PC-9 (cell line): ENCODE data around the gene ARHGAP33. TPM values are rescaled to one million over a fixed set of nuclear protein-coding genes. Genes with fewer than 3 reads are reported as not detected.

Source experiments
- BruUV-seq: library from RNA; stranded (reverse); fragments of 400-500 nt; replicated peaks from 2 replicates; lab custom pipeline; 2021; lab: Mats Ljungman, UMichigan
- CTCF ChIA-PET: fragments of 300-600 bp; sonication (Branson Sonifier 250); formaldehyde crosslinking; loops from one replicate; lab custom pipeline; 2022; ENCODE audit warnings: antibody characterized with exemption; lab: Charles Lee
- POLR2A ChIA-PET: fragments of 300-600 bp; sonication (Branson Sonifier 250); formaldehyde crosslinking; loops from one replicate; lab custom pipeline; 2022; ENCODE audit warnings: antibody characterized with exemption; ENCODE audit not compliant: unreplicated experiment; lab: Charles Lee
- DNase-seq, 2 experiments: peaks; one replicate each; pipeline versions ENCODE4 v3.0.0 to v3.0.0-alpha.2; 2015 to 2022; ENCODE audit warnings: mixed read lengths in 1 of 2
- H2AFZ ChIP-seq: fragments of 200-600 bp; sonication (generic); 2 replicates; pipeline ENCODE4 v1.8.1; 2017; ENCODE audit warnings: antibody characterized with exemption
- H3F3A ChIP-seq: fragments of 200-600 bp; sonication (generic); 2 replicates; pipeline ENCODE4 v1.8.1; 2017; ENCODE audit warnings: antibody characterized with exemption, mild to moderate bottlenecking, low read depth; ENCODE audit not compliant: insufficient read depth
- H3K27ac ChIP-seq: fragments of 200-600 bp; sonication (generic); 2 replicates; pipeline ENCODE4 v1.6.1; 2016; ENCODE audit warnings: mixed run types
- H3K27me3 ChIP-seq: fragments of 200-600 bp; sonication (generic); 2 replicates; pipeline ENCODE4 v1.6.1; 2016; ENCODE audit warnings: low read depth, mixed run types; ENCODE audit not compliant: insufficient read depth
- H3K36me3 ChIP-seq: fragments of 200-600 bp; sonication (generic); 2 replicates; pipeline ENCODE4 v1.6.1; 2016; ENCODE audit warnings: low read depth, mixed run types
- H3K4me1 ChIP-seq: fragments of 200-600 bp; sonication (generic); replicated peaks from 2 replicates; pipeline ENCODE4 v1.6.1; 2016; ENCODE audit warnings: mixed run types; ENCODE audit not compliant: insufficient read depth
- H3K4me2 ChIP-seq: fragments of 200-600 bp; sonication (generic); 2 replicates; pipeline ENCODE4 v1.6.1; 2017; ENCODE audit warnings: mixed run types
- H3K4me3 ChIP-seq: fragments of 200-600 bp; sonication (generic); 2 replicates; pipeline ENCODE4 v1.6.1; 2016; ENCODE audit warnings: mixed run types
- H3K79me2 ChIP-seq: fragments of 200-600 bp; sonication (generic); 2 replicates; pipeline ENCODE4 v1.6.1; 2017; ENCODE audit warnings: low read depth, mixed run types
- H3K9me2 ChIP-seq: fragments of 200-600 bp; sonication (generic); 2 replicates; pipeline ENCODE4 v1.8.1; 2017; ENCODE audit warnings: mild to moderate bottlenecking; ENCODE audit not compliant: insufficient read depth
- H3K9me3 ChIP-seq: fragments of 200-600 bp; sonication (generic); 2 replicates; pipeline ENCODE4 v1.8.1; 2016; ENCODE audit warnings: low read depth; ENCODE audit not compliant: insufficient read depth
- H4K20me1 ChIP-seq: fragments of 200-600 bp; sonication (generic); 2 replicates; pipeline ENCODE4 v1.8.1; 2017; ENCODE audit not compliant: insufficient read depth
- EZH2 ChIP-seq: fragments of 200-600 bp; sonication (generic); IDR thresholded peaks from 2 replicates; pipeline ENCODE4 v1.8.0; 2017; ENCODE audit warnings: antibody characterized with exemption, low read depth
- intact Hi-C: fragments of 100-400 bp; cut with micrococcal nuclease; formaldehyde crosslinking; loops from one replicate; pipeline ENCODE4 v1.10.0; 2022; ENCODE audit not compliant: unreplicated experiment
- total RNA-seq: library from RNA; stranded (reverse); gene quantifications from 2 replicates; pipeline ENCODE4 v1.2.3, GENCODE V29; 2021
- TF ChIP-seq, protein P1 (sequence below): fragments of 200-600 bp; sonication (generic); conservative IDR thresholded peaks from 2 replicates; pipeline ENCODE4 v1.6.1; 2017; ENCODE audit warnings: mixed run types, antibody characterized with exemption, mild to moderate bottlenecking, moderate library complexity

The ARHGAP33 gene
- total RNA-seq, 1 experiment from 2014 or later: 21.3 TPM

GRCh38 chr19:35764432-35765315, 10.7 kb upstream of the ARHGAP33 start:
- Histone ChIP-seq H3K4me3 (no peak overlapping the region), H3K27me3 (no peaks in the 10 kb centered on the region), H3K4me1 (no peaks in the 10 kb centered on the region), H3K36me3 (no peaks in the 10 kb centered on the region; the same call in 1 of the 2 replicates), H2AFZ (no peak overlapping the region), H3K9me2 (no peaks in the 10 kb centered on the region), H3K9me3 (no peaks in the 10 kb centered on the region), H3K79me2 (peaks cover 7% of the 10 kb centered on the region), H3K27ac (no peak overlapping the region), H3K4me2 (no peak overlapping the region), H4K20me1 (no peaks in the 10 kb centered on the region; the same call in 1 of the 2 replicates), H3F3A (peaks cover 13% of the 10 kb centered on the region)
- intact Hi-C loops: no loop called here
- DNase-seq: no peak
- POLR2A ChIA-PET: no interaction called here
- CTCF ChIA-PET: no interaction called here
- TF ChIP-seq, protein P1, sequence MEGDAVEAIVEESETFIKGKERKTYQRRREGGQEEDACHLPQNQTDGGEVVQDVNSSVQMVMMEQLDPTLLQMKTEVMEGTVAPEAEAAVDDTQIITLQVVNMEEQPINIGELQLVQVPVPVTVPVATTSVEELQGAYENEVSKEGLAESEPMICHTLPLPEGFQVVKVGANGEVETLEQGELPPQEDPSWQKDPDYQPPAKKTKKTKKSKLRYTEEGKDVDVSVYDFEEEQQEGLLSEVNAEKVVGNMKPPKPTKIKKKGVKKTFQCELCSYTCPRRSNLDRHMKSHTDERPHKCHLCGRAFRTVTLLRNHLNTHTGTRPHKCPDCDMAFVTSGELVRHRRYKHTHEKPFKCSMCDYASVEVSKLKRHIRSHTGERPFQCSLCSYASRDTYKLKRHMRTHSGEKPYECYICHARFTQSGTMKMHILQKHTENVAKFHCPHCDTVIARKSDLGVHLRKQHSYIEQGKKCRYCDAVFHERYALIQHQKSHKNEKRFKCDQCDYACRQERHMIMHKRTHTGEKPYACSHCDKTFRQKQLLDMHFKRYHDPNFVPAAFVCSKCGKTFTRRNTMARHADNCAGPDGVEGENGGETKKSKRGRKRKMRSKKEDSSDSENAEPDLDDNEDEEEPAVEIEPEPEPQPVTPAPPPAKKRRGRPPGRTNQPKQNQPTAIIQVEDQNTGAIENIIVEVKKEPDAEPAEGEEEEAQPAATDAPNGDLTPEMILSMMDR: no peak
- no peak for TF ChIP-seq EZH2
- BruUV-seq: no TSS peak

GRCh38 chr19:35766571-35767104, 8.7 kb upstream of the ARHGAP33 start:
- H2AFZ ChIP-seq: no peak overlapping the region
- intact Hi-C loops: no loop called here
- no peak overlapping the region for H3K27ac ChIP-seq
- no peaks in the 10 kb centered on the region for H3K27me3 ChIP-seq
- H3K36me3 ChIP-seq: no peaks in the 10 kb centered on the region
- no peaks in the 10 kb centered on the region for H3K9me2 ChIP-seq
- DNase-seq: no peak
- no TSS peak for BruUV-seq
- POLR2A ChIA-PET: no interaction called here
- H3K4me2 ChIP-seq: no peak overlapping the region
- H3K4me3 ChIP-seq: no peak overlapping the region
- H3K79me2 ChIP-seq: no peaks in the 10 kb centered on the region
- H3K4me1 ChIP-seq: no peaks in the 10 kb centered on the region
- CTCF ChIA-PET: no interaction called here
- no peaks in the 10 kb centered on the region; the same call in 1 of the 2 replicates for H4K20me1 ChIP-seq
- H3F3A ChIP-seq: peaks cover 11% of the 10 kb centered on the region; the same call in 1 of the 2 replicates
- no peaks in the 10 kb centered on the region for H3K9me3 ChIP-seq
- TF ChIP-seq, protein P1: no peak
- TF ChIP-seq EZH2: no peak

DNA sequence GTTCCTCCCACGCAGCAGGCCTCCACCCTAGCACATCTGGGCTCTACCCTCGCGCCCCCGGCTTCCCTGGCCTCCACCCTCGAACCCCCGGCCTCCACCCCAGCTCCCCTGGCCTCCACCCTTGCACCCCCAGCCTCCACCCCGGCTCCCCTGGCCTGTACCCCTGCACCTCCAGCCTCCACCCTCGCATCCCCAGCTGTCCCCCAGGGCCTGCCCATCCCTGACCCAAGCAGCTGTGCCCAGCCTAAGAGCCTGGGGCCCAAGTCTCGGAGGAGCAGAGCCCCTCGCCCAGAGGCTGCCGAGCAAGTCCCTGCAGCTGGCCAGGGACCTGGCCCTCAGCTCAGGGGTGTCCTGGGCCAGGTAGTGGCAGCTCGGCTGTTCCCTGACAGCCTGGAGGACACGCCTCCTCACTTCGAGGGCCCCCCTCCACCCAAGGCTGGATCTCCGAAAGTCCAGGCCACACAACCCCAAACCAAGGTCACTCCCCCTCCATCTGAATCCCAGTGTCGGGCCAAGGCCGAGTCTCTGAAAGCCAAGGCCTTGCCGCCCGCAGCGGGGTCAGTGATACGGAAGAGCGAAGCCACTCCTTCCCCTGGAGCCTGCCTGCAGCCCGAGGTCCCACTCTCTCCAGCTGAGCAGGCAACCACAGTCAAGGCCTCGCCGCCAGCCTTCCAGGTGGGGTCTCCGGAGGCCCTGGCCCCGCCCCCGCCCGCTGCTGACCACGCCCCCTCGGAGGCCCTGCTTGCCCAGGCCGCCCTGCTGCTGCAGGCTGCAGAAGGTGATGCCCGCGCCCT, 7.9 kb upstream of the ARHGAP33 start:
- TF ChIP-seq, protein P1: no peak
- no peak for TF ChIP-seq EZH2
- CTCF ChIA-PET: no interaction called here
- Histone ChIP-seq H3K4me2 (no peak overlapping the region), H3K27me3 (no peaks in the 10 kb centered on the region), H3K9me2 (no peaks in the 10 kb centered on the region), H3K79me2 (no peaks in the 10 kb centered on the region), H2AFZ (no peak overlapping the region), H3F3A (peaks cover 16% of the 10 kb centered on the region; the same call in 1 of the 2 replicates), H3K9me3 (no peaks in the 10 kb centered on the region), H3K36me3 (no peaks in the 10 kb centered on the region), H4K20me1 (no peaks in the 10 kb centered on the region; the same call in 1 of the 2 replicates), H3K4me3 (no peak overlapping the region), H3K27ac (no peak overlapping the region), H3K4me1 (no peaks in the 10 kb centered on the region)
- POLR2A ChIA-PET: interaction anchor here (0.5 kb wide), 1 partner anchor 119 kb away, joined by 7 read pairs; the partner anchor contains the start of gene COX6B1
- no TSS peak for BruUV-seq
- intact Hi-C loops: no loop called here
- DNase-seq: no peak
